ENCODE results near the gene GPR55.
A peak's percentile ranks its signal among the peaks of the same experiment; 100 is the strongest.

Gene GPR55

DNA sequence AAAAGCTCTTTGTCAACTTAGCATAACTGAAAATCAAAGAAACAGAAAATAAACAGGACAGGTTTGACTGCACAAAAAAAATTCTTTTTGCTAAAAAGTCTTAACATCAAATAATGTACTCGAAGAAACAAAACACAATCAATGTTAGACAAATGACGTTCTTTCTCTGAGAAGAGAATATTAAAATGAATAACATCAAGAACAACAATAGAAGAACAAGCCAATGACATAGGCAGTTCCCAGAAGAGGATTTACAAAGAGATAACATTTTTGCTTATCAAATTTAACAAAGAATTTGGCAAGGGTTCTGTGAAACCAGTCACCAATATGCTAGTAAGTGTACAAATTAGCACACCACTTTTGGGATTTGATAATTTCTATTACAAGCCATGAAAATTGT, 5.8 kb downstream of the GPR55 start:
- TF ChIP-seq, protein P1, sequence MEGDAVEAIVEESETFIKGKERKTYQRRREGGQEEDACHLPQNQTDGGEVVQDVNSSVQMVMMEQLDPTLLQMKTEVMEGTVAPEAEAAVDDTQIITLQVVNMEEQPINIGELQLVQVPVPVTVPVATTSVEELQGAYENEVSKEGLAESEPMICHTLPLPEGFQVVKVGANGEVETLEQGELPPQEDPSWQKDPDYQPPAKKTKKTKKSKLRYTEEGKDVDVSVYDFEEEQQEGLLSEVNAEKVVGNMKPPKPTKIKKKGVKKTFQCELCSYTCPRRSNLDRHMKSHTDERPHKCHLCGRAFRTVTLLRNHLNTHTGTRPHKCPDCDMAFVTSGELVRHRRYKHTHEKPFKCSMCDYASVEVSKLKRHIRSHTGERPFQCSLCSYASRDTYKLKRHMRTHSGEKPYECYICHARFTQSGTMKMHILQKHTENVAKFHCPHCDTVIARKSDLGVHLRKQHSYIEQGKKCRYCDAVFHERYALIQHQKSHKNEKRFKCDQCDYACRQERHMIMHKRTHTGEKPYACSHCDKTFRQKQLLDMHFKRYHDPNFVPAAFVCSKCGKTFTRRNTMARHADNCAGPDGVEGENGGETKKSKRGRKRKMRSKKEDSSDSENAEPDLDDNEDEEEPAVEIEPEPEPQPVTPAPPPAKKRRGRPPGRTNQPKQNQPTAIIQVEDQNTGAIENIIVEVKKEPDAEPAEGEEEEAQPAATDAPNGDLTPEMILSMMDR (IDR thresholded peaks at IDR 0.05; ENCODE audit: unreplicated experiment in 3 of 3), result no peak
- Mint-ChIP-seq H3K27ac (no peak overlapping the region), H3K9me3 (no peaks in the 10 kb centered on the region), H3K36me3 (ENCODE audit: low read depth) (no peaks in the 10 kb centered on the region), H3K27me3 (ENCODE audit: low read depth) (peaks cover 23% of the 10 kb centered on the region), H3K4me1 (no peaks in the 10 kb centered on the region), H3K4me3 (no peak overlapping the region)

DNA sequence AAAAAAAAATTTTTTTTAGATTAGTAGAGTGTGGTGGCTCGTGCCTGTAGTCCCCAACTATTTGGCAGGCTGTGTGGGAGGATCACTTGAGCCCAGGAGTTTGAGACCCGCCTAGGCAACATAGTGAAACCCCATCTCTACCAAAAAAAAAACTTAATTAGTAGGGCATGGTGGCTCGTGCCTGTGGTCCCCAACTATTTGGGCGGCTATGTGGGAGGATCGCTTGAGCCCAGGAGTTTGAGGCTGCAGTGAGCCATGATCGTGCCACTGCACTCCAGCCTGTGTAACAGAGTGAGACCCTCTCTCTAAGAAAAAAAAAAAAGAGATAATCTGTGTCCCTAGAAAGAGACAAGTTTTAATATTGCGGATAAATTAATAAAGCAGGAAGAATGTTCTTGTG, 8.8 kb downstream of the GPR55 start:
- Mint-ChIP-seq H3K36me3 (ENCODE audit: low read depth) (no peaks in the 10 kb centered on the region), H3K4me1 (no peaks in the 10 kb centered on the region), H3K27me3 (ENCODE audit: low read depth) (peaks cover 11% of the 10 kb centered on the region), H3K4me3 (no peak overlapping the region), H3K9me3 (no peaks in the 10 kb centered on the region), H3K27ac (no peak overlapping the region)
- TF ChIP-seq, protein P1 (IDR thresholded peaks at IDR 0.05; ENCODE audit: unreplicated experiment in 3 of 3), result no peak

DNA sequence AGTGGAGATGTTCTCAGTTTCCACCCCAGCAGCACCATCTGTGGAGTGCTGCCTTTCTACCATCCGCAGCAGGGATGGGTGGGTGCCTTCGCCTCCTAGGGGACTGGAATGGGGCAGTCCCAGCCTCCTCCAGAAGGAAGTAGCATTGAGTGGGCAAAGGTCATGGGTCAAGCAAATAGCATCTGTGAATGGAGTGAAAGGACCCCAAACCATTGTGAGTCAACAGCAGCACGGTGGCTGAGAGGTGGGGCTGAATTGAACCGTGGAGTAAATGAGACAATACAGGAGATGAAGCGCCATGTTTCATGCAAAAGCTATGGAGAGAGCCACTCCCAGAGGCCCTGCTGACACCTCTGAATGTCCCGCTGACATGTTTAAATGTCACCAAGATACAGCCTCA, 9.7 kb downstream of the GPR55 start:
- TF ChIP-seq, protein P1 (IDR thresholded peaks at IDR 0.05; ENCODE audit: unreplicated experiment in 3 of 3), result no peak
- H3K27me3 Mint-ChIP-seq (ENCODE audit: low read depth), result peaks cover 11% of the 10 kb centered on the region
- H3K27ac Mint-ChIP-seq, result no peak overlapping the region
- H3K4me3 Mint-ChIP-seq, result no peak overlapping the region
- no peaks in the 10 kb centered on the region for H3K4me1 Mint-ChIP-seq
- H3K36me3 Mint-ChIP-seq (ENCODE audit: low read depth), result no peaks in the 10 kb centered on the region
- no peaks in the 10 kb centered on the region for H3K9me3 Mint-ChIP-seq

DNA sequence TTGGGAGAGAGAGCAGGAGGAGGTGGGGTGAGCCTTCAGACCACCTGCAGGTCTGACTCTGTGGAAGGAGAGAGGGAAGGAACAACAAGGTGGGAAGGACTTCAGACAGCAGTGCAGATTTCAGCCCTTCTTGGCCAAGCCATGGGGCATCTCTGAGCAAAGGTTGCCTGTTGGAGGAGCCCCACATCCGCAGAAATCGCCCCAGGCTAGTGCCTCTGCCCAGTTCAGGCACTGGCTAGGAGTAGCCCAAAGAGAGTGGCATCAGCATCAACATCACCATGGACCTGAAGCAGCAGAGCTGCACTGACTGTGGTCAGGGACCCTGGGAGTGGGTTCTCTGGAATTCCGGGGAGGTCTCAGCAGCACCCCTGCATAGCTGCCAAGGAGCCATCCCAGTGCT, 10.2 kb downstream of the GPR55 start:
- Mint-ChIP-seq H3K27ac (no peak overlapping the region), H3K36me3 (ENCODE audit: low read depth) (no peaks in the 10 kb centered on the region), H3K9me3 (no peaks in the 10 kb centered on the region), H3K27me3 (ENCODE audit: low read depth) (peaks cover 7% of the 10 kb centered on the region), H3K4me3 (no peak overlapping the region), H3K4me1 (no peaks in the 10 kb centered on the region)
- TF ChIP-seq, protein P1 (IDR thresholded peaks at IDR 0.05; ENCODE audit: unreplicated experiment in 3 of 3), result no peak

DNA sequence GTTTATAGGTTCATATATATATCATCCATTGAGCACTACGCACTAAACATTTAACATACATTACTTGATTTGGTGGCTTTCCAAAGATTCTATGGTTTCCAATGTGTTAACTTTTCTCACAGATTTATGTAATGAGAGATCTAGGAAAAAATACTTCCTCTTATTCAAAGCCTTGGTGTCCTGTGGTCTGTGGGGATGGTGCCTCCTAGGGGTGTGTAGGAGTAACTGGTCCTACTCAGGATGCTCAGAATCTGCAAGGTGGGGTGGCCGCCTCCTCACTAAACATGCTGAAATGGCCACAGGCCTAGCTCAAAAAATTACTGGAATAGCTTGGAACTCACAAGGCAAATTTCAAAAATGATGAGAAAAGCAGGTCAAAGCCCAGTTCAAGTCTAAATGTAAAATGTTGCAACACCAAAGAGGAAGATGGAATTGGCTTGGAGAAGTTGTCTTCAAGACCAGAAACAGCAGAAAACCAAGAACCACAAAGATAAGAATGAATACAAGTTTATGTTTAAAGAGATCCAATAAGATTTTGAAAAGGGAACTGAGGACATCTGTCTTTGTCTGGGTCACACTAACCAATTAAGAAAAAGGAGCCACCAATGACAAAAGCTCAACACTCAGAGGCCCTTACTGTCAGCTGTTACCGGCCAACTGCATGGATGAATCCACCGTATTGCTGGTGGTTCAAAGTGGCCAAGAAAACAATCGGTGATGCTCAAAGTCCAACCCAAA, 11.5 kb downstream of the GPR55 start:
- Mint-ChIP-seq H3K27ac (no peak overlapping the region), H3K4me3 (no peak overlapping the region), H3K9me3 (no peaks in the 10 kb centered on the region), H3K4me1 (peaks cover 2% of the 10 kb centered on the region), H3K27me3 (ENCODE audit: low read depth) (peaks cover 7% of the 10 kb centered on the region), H3K36me3 (ENCODE audit: low read depth) (no peaks in the 10 kb centered on the region)
- TF ChIP-seq, protein P1 (IDR thresholded peaks at IDR 0.05; ENCODE audit: unreplicated experiment in 3 of 3), result peak; percentile 61 to 68 (median 62)

DNA sequence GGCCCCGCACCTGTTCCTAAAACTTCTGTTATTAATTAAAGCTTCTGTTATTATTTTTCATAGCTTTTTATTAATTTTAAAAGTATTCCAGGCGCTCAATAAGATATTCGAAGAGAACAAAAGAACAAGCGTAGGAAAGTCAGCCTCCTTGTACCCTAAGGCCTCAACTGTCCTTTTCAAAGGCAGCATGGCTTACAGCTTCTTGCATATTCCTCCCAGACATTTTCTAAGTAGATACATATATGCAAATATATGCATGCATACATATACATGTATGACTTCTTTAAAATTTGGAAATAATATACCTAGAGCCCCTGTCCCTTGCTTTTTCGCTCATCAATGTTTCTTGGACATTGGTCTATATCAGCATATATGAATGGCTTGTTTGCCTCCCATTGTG, 12.3 kb downstream of the GPR55 start:
- TF ChIP-seq, protein P1 (IDR thresholded peaks at IDR 0.05; ENCODE audit: unreplicated experiment in 3 of 3), result no peak
- H3K4me1 Mint-ChIP-seq, result peaks cover 9% of the 10 kb centered on the region
- no peaks in the 10 kb centered on the region for H3K9me3 Mint-ChIP-seq
- no peak overlapping the region for H3K27ac Mint-ChIP-seq
- H3K27me3 Mint-ChIP-seq (ENCODE audit: low read depth), result peaks cover 7% of the 10 kb centered on the region
- H3K36me3 Mint-ChIP-seq (ENCODE audit: low read depth), result no peaks in the 10 kb centered on the region
- H3K4me3 Mint-ChIP-seq, result no peak overlapping the region

Data from nephron (organoid).